Activated T-cell treated with anti-CD3 and anti-CD28 coated beads, Interleukin-2, amount 50 U/mL, for 24 hours (primary cell): ENCODE results near the gene AGER.
A peak's percentile ranks its signal among the peaks of the same experiment; 100 is the strongest.

Source experiments
- DNase-seq: peaks from one replicate; pipeline ENCODE4 v3.0.0-alpha.2; 2020
- H3K27ac Mint-ChIP-seq: 2 replicates; pipeline ENCODE4 v1.8.0; 2020; ENCODE audit warnings: mild to moderate bottlenecking, mixed read lengths
- H3K27me3 Mint-ChIP-seq: 2 replicates; pipeline ENCODE4 v1.8.0; 2020; ENCODE audit warnings: mixed read lengths
- H3K36me3 Mint-ChIP-seq: 2 replicates; pipeline ENCODE4 v1.8.0; 2020; ENCODE audit warnings: low read depth, mixed read lengths
- H3K4me1 Mint-ChIP-seq: 2 replicates; pipeline ENCODE4 v1.8.0; 2020; ENCODE audit warnings: low read depth, mixed read lengths
- H3K4me3 Mint-ChIP-seq: 2 replicates; pipeline ENCODE4 v1.8.0; 2020; ENCODE audit warnings: mild to moderate bottlenecking, moderate library complexity, mixed read lengths
- H3K9me3 Mint-ChIP-seq: 2 replicates; pipeline ENCODE4 v1.8.0; 2020; ENCODE audit warnings: mixed read lengths

Gene AGER

GRCh38 chr6:32183483-32184083 is 470 bp downstream of the AGER start:
- Mint-ChIP-seq H3K36me3 (peaks cover 93% of the 10 kb centered on the region), H3K4me3 (no peak overlapping the region), H3K4me1 (peaks cover 82% of the 10 kb centered on the region), H3K27me3 (no peaks in the 10 kb centered on the region), H3K27ac (peak overlapping the region; percentile 82), H3K9me3 (no peaks in the 10 kb centered on the region)
- no peak for DNase-seq

- DNase-seq, result no peak
- Mint-ChIP-seq H3K4me1 (peaks cover 77% of the 10 kb centered on the region), H3K4me3 (no peak overlapping the region), H3K27me3 (no peaks in the 10 kb centered on the region), H3K9me3 (no peaks in the 10 kb centered on the region), H3K36me3 (peaks cover 92% of the 10 kb centered on the region), H3K27ac (peak overlapping the region; percentile 82)
Observed at GRCh38 chr6:32183030-32183429, 1.0 kb downstream of the AGER start.

GRCh38 chr6:32182555-32182981 is 1.5 kb downstream of the AGER start:
- no peak overlapping the region for H3K4me3 Mint-ChIP-seq
- DNase-seq, result no peak
- H3K4me1 Mint-ChIP-seq, result peaks cover 74% of the 10 kb centered on the region
- peaks cover 87% of the 10 kb centered on the region for H3K36me3 Mint-ChIP-seq
- no peaks in the 10 kb centered on the region for H3K27me3 Mint-ChIP-seq
- no peaks in the 10 kb centered on the region for H3K9me3 Mint-ChIP-seq
- peak overlapping the region; percentile 82 for H3K27ac Mint-ChIP-seq

GRCh38 chr6:32181915-32182529 is 2.0 kb downstream of the AGER start:
- H3K36me3 Mint-ChIP-seq, result peaks cover 82% of the 10 kb centered on the region
- no peak overlapping the region for H3K4me3 Mint-ChIP-seq
- peak overlapping the region; percentile 82 for H3K27ac Mint-ChIP-seq
- peaks cover 74% of the 10 kb centered on the region for H3K4me1 Mint-ChIP-seq
- no peak for DNase-seq
- H3K27me3 Mint-ChIP-seq, result no peaks in the 10 kb centered on the region
- H3K9me3 Mint-ChIP-seq, result no peaks in the 10 kb centered on the region

GRCh38 chr6:32181148-32181702 is 2.8 kb downstream of the AGER start:
- Mint-ChIP-seq H3K4me3 (no peak overlapping the region), H3K27ac (peak overlapping the region; percentile 99)

GRCh38 chr6:32179766-32180405 is 4.2 kb downstream of the AGER start:
- H3K9me3 Mint-ChIP-seq, result no peaks in the 10 kb centered on the region
- no peak for DNase-seq
- H3K4me1 Mint-ChIP-seq, result peaks cover 72% of the 10 kb centered on the region
- peak overlapping the region; percentile 99 for H3K27ac Mint-ChIP-seq
- no peaks in the 10 kb centered on the region for H3K27me3 Mint-ChIP-seq
- H3K4me3 Mint-ChIP-seq, result peak overlapping the region; percentile 94
- peaks cover 64% of the 10 kb centered on the region for H3K36me3 Mint-ChIP-seq

More at GRCh38 chr6:32181148-32181702, 2.8 kb downstream of the AGER start:
- Mint-ChIP-seq H3K27me3 (no peaks in the 10 kb centered on the region), H3K4me1 (peaks cover 74% of the 10 kb centered on the region), H3K9me3 (no peaks in the 10 kb centered on the region), H3K36me3 (peaks cover 74% of the 10 kb centered on the region)
- no peak for DNase-seq

- DNase-seq, result no peak
- H3K4me3 Mint-ChIP-seq, result peak overlapping the region; percentile 94
- peaks cover 78% of the 10 kb centered on the region for H3K4me1 Mint-ChIP-seq
- no peaks in the 10 kb centered on the region for H3K27me3 Mint-ChIP-seq
- H3K27ac Mint-ChIP-seq, result peak overlapping the region; percentile 99
- no peaks in the 10 kb centered on the region for H3K9me3 Mint-ChIP-seq
- peaks cover 56% of the 10 kb centered on the region for H3K36me3 Mint-ChIP-seq
Observed at GRCh38 chr6:32178547-32179440, 5.3 kb downstream of the AGER start.

- Mint-ChIP-seq H3K4me3 (peak within 1 kb of the TSS; percentile 94), H3K4me1 (peaks cover 78% of the 10 kb centered on the region), H3K9me3 (no peaks in the 10 kb centered on the region), H3K27me3 (no peaks in the 10 kb centered on the region), H3K27ac (peak within 1 kb of the TSS; percentile 99), H3K36me3 (peaks cover 48% of the 10 kb centered on the region)
- DNase-seq, result peak; percentile 87
Observed at GRCh38 chr6:32177788-32178546, 6.1 kb downstream of the AGER start, which contains the start of gene RNF5. Gene RNF5, plus strand, starts transcription at chr6:32178405. Its CDS starts 107 bp downstream, at chr6:32178512.

GRCh38 chr6:32177183-32177787 is 6.8 kb downstream of the AGER start:
- H3K4me1 Mint-ChIP-seq, result peaks cover 76% of the 10 kb centered on the region

GRCh38 chr6:32176476-32177182 is 7.4 kb downstream of the AGER start:
- no peaks in the 10 kb centered on the region for H3K27me3 Mint-ChIP-seq
- peak overlapping the region; percentile 94 for H3K4me3 Mint-ChIP-seq
- H3K36me3 Mint-ChIP-seq, result peaks cover 35% of the 10 kb centered on the region
- H3K9me3 Mint-ChIP-seq, result no peaks in the 10 kb centered on the region
- peaks cover 73% of the 10 kb centered on the region for H3K4me1 Mint-ChIP-seq
- DNase-seq, result no peak
- peak overlapping the region; percentile 99 for H3K27ac Mint-ChIP-seq

More at GRCh38 chr6:32177183-32177787, 6.8 kb downstream of the AGER start:
- H3K9me3 Mint-ChIP-seq, result no peaks in the 10 kb centered on the region
- H3K27me3 Mint-ChIP-seq, result no peaks in the 10 kb centered on the region
- H3K4me3 Mint-ChIP-seq, result peak overlapping the region; percentile 94
- peak overlapping the region; percentile 99 for H3K27ac Mint-ChIP-seq
- DNase-seq, result no peak
- H3K36me3 Mint-ChIP-seq, result peaks cover 41% of the 10 kb centered on the region

GRCh38 chr6:32175711-32176475 is 8.2 kb downstream of the AGER start, which contains the start of gene AGPAT1:
Gene AGPAT1, minus strand, starts transcription at chr6:32176084. Its CDS starts 4,588 bp downstream, at chr6:32171496.
- peaks cover 31% of the 10 kb centered on the region for H3K36me3 Mint-ChIP-seq
- DNase-seq, result peak; percentile 99
- H3K27ac Mint-ChIP-seq, result peak within 1 kb of the TSS; percentile 99
- H3K27me3 Mint-ChIP-seq, result no peaks in the 10 kb centered on the region
- no peaks in the 10 kb centered on the region for H3K9me3 Mint-ChIP-seq
- peak within 1 kb of the TSS; percentile 94 for H3K4me3 Mint-ChIP-seq
- H3K4me1 Mint-ChIP-seq, result peaks cover 71% of the 10 kb centered on the region

- Mint-ChIP-seq H3K4me3 (peak overlapping the region; percentile 94), H3K4me1 (peaks cover 65% of the 10 kb centered on the region), H3K36me3 (peaks cover 31% of the 10 kb centered on the region), H3K27ac (peak overlapping the region; percentile 99), H3K9me3 (no peaks in the 10 kb centered on the region), H3K27me3 (no peaks in the 10 kb centered on the region)
- no peak for DNase-seq
Observed at GRCh38 chr6:32175322-32175710, 8.7 kb downstream of the AGER start.
